Common myeloid progenitor, CD34-positive (primary cell): ENCODE data around the gene GNAL.
"Not testable (repeated sequence)": the region's sequence is repeated elsewhere in the genome, so short reads cannot be mapped to it uniquely, and the experiment has no call there.

Experiments used
- CTCF ChIA-PET: fragments of 350-600 bp; sonication (Branson Sonifier 250); formaldehyde crosslinking; loops from one replicate; lab custom pipeline; 2021; ENCODE audit warnings: antibody characterized with exemption; lab: Charles Lee
- POLR2A ChIA-PET: fragments of 350-600 bp; sonication (Branson Sonifier 250); formaldehyde crosslinking; loops from one replicate; lab custom pipeline; 2021; ENCODE audit warnings: antibody characterized with exemption; lab: Charles Lee
- DNase-seq, 3 donors: peaks; one replicate each; pipeline versions ENCODE4 v3.0.0 to v3.0.0-alpha.2; 2013
- H3K27ac ChIP-seq, 2 experiments: 1 replicate in 1 of 2; 2 replicates in 1 of 2; pipeline ENCODE4 v1.7.0; 2013; ENCODE audit warnings: inconsistent platforms in 2 of 2, low read length in 2 of 2, mild to moderate bottlenecking in 2 of 2, low read depth in 1 of 2, moderate library complexity in 1 of 2; ENCODE audit not compliant: severe bottlenecking in 2 of 2, insufficient read depth in 1 of 2, poor library complexity in 1 of 2
- H3K27me3 ChIP-seq, 5 experiments: replicated peaks in 2 of 5; 1 replicate in 3 of 5; 2 replicates in 2 of 5; pipeline versions ENCODE4 v1.6.1 to v1.7.0; 2013; ENCODE audit warnings: low read length in 4 of 5, mild to moderate bottlenecking in 2 of 5, moderate library complexity in 2 of 5, inconsistent platforms in 1 of 5; ENCODE audit not compliant: insufficient read depth in 5 of 5, control insufficient read depth in 4 of 5
- H3K36me3 ChIP-seq, 4 experiments: 1 replicate in 2 of 4; 2 replicates in 2 of 4; pipeline versions ENCODE4 v1.6.1 to v1.7.0; 2013; ENCODE audit warnings: low read length in 3 of 4, control low read depth in 1 of 4, mild to moderate bottlenecking in 1 of 4; ENCODE audit not compliant: control insufficient read depth in 4 of 4, insufficient read depth in 4 of 4
- H3K4me1 ChIP-seq, 4 experiments: 1 replicate in 3 of 4; 2 replicates in 1 of 4; pipeline versions ENCODE4 v1.6.1 to v1.7.1; 2013; ENCODE audit warnings: low read length in 3 of 4, mild to moderate bottlenecking in 3 of 4, control low read depth in 1 of 4, inconsistent platforms in 1 of 4, moderate library complexity in 1 of 4; ENCODE audit not compliant: control insufficient read depth in 4 of 4, insufficient read depth in 4 of 4; ENCODE audit errors: control extremely low read depth in 1 of 4
- H3K4me3 ChIP-seq, 7 experiments: 1 replicate in 4 of 7; 2 replicates in 3 of 7; pipeline versions ENCODE4 v1.5.1 to v1.7.0; 2013; ENCODE audit warnings: mild to moderate bottlenecking in 7 of 7, low read length in 6 of 7, moderate library complexity in 6 of 7, inconsistent platforms in 2 of 7, low read depth in 2 of 7, control low read depth in 1 of 7; ENCODE audit not compliant: insufficient read depth in 4 of 7, control insufficient read depth in 1 of 7; ENCODE audit errors: extremely low read depth in 1 of 7
- H3K9me3 ChIP-seq, 5 experiments: 1 replicate in 4 of 5; 2 replicates in 1 of 5; pipeline versions ENCODE4 v1.6.1 to v1.7.1; 2013; ENCODE audit warnings: low read length in 4 of 5, mild to moderate bottlenecking in 2 of 5, inconsistent platforms in 1 of 5, low read depth in 1 of 5, moderate library complexity in 1 of 5; ENCODE audit not compliant: control insufficient read depth in 4 of 5, insufficient read depth in 2 of 5; ENCODE audit errors: control extremely low read depth in 1 of 5
- WGBS: methylation state at CpG from one replicate; pipeline ENCODE4 v1.1.5; 2013; ENCODE audit not compliant: insufficient coverage; 5-methylcytosine and 5-hydroxymethylcytosine counted together

GNAL gene

GRCh38 chr18:11851146-11851805 is 162.2 kb downstream of the GNAL start, which contains the start of gene CHMP1B:
CHMP1B (plus strand) TSS chr18:11851413; CDS start chr18:11851512, 99 bp downstream.
- H3K9me3 ChIP-seq: no peaks in the 10 kb centered on the region
- under 1% methylated on average over 44 of the region's 53 CpGs for WGBS
- H3K4me3 ChIP-seq: peak within 1 kb of the TSS; percentile 71 to 99 (median 96)
- peak; percentile 98 for DNase-seq
- H3K27ac ChIP-seq: peak within 1 kb of the TSS; percentile 98 to 99
- peaks cover 0 to 3% (median 1%) of the 10 kb centered on the region in 4 experiments for H3K36me3 ChIP-seq
- H3K27me3 ChIP-seq: no peaks in the 10 kb centered on the region
- CTCF ChIA-PET: no interaction called here
- POLR2A ChIA-PET: no interaction called here
- peaks cover 19 to 46% (median 25%) of the 10 kb centered on the region in 4 experiments for H3K4me1 ChIP-seq

GRCh38 chr18:11851806-11852337 is 162.8 kb downstream of the GNAL start:
- DNase-seq: peak; percentile 26 to 57 (median 50)
- ChIA-PET POLR2A (no interaction called here), CTCF (no interaction called here)
- Histone ChIP-seq H3K4me3 (peak overlapping the region; percentile 71 to 99 (median 96)), H3K9me3 (no peaks in the 10 kb centered on the region), H3K36me3 (peaks cover 0 to 3% (median 1%) of the 10 kb centered on the region in 4 experiments), H3K27ac (peak overlapping the region; percentile 98 to 99), H3K4me1 (peaks cover 19 to 46% (median 25%) of the 10 kb centered on the region in 4 experiments), H3K27me3 (no peaks in the 10 kb centered on the region)
- WGBS: under 1% methylated on average over 20 of the region's 23 CpGs

GRCh38 chr18:11854554-11854953 is 165.5 kb downstream of the GNAL start:
- H3K27ac ChIP-seq, H3K4me3 ChIP-seq, H3K9me3 ChIP-seq, DNase-seq, POLR2A ChIA-PET, H3K27me3 ChIP-seq, H3K36me3 ChIP-seq: not testable (repeated sequence)
- CTCF ChIA-PET: interaction anchor here (1.0 to 1.7 kb wide), 2 partner anchors 8 to 12 kb away, joined by 3 to 4 read pairs; no protein-coding TSS in a partner anchor
- peaks cover 19 to 38% (median 28%) of the 10 kb centered on the region in 4 experiments for H3K4me1 ChIP-seq
- WGBS: 100% methylated on average over 3 of the region's 6 CpGs

GRCh38 chr18:11857177-11857887 is 168.3 kb downstream of the GNAL start:
- H3K27me3 ChIP-seq: peaks cover 0 to 28% (median 6%) of the 10 kb centered on the region in 5 experiments
- no peak overlapping the region for H3K27ac ChIP-seq
- no peak overlapping the region for H3K4me3 ChIP-seq
- no peaks in the 10 kb centered on the region for H3K9me3 ChIP-seq
- H3K4me1 ChIP-seq: peaks cover 10 to 22% (median 16%) of the 10 kb centered on the region in 4 experiments
- peaks cover 0 to 3% (median 1%) of the 10 kb centered on the region in 4 experiments for H3K36me3 ChIP-seq
- peak in 2 of 3 donors; percentile 46 to 52 for DNase-seq
- ChIA-PET CTCF (no interaction called here), POLR2A (no interaction called here)
- 59% methylated on average over 8 of the region's 11 CpGs for WGBS

- no peak for DNase-seq
- CTCF ChIA-PET: interaction anchor here (1.3 to 1.4 kb wide), 2 partner anchors 16 to 23 kb away, joined by 3 read pairs; no protein-coding TSS in a partner anchor
- H3K4me3 ChIP-seq: no peak overlapping the region
- no peak overlapping the region for H3K27ac ChIP-seq
- peaks cover 0 to 10% (median 7%) of the 10 kb centered on the region in 4 experiments for H3K4me1 ChIP-seq
- POLR2A ChIA-PET: no interaction called here
- H3K36me3 ChIP-seq: peaks cover 0 to 3% (median 1%) of the 10 kb centered on the region in 4 experiments
- WGBS: 96% methylated on average over 4 of the region's 7 CpGs
- no peaks in the 10 kb centered on the region for H3K9me3 ChIP-seq
- peaks cover 0 to 29% (median 6%) of the 10 kb centered on the region in 5 experiments for H3K27me3 ChIP-seq
Observed at GRCh38 chr18:11859282-11859830, 170.3 kb downstream of the GNAL start.

- CTCF ChIA-PET: interaction anchor here (1.4 kb wide), 1 partner anchor 9 kb away, joined by 5 read pairs; no protein-coding TSS in a partner anchor
- no peak overlapping the region for H3K27ac ChIP-seq
- H3K9me3 ChIP-seq: no peaks in the 10 kb centered on the region
- H3K27me3 ChIP-seq: peaks cover 0 to 32% (median 6%) of the 10 kb centered on the region in 5 experiments
- DNase-seq: peak in 2 of 3 donors; percentile 33 to 52
- WGBS: 95% methylated on average over 4 of the region's 4 CpGs
- H3K4me1 ChIP-seq: peaks cover 0 to 10% (median 7%) of the 10 kb centered on the region in 4 experiments
- H3K4me3 ChIP-seq: no peak overlapping the region
- POLR2A ChIA-PET: no interaction called here
- H3K36me3 ChIP-seq: peaks cover 0 to 3% (median 0%) of the 10 kb centered on the region in 4 experiments
Observed at GRCh38 chr18:11859903-11860407, 170.9 kb downstream of the GNAL start.
